Lower lobe of right lung (tissue), 2 donors: ENCODE measurements around the gene EFCAB12. TPM values are rescaled to one million over a fixed set of nuclear protein-coding genes. Genes with fewer than 3 reads are reported as not detected.

ENCODE experiments used
- ATAC-seq, 2 donors: fragments of 200-7000 bp; cut with Tn5 transposase; one replicate each; pipeline ENCODE4 v1.9.1; 2020 to 2022; ENCODE audit warnings: mild to moderate bottlenecking in 2 of 2, moderate library complexity in 2 of 2
- DNase-seq: peaks from one replicate; pipeline ENCODE4 v3.0.0-alpha.2; 2020
- H3K27ac ChIP-seq: fragments of 200-600 bp; one replicate; pipeline ENCODE4 v1.8.0; 2022
- H3K27me3 ChIP-seq: fragments of 200-600 bp; one replicate; pipeline ENCODE4 v1.8.0; 2022; ENCODE audit warnings: low read depth
- H3K36me3 ChIP-seq: fragments of 200-600 bp; one replicate; pipeline ENCODE4 v1.8.0; 2022; ENCODE audit warnings: mild to moderate bottlenecking
- H3K4me1 ChIP-seq: fragments of 200-600 bp; one replicate; pipeline ENCODE4 v1.8.0; 2022
- H3K4me3 ChIP-seq: fragments of 200-600 bp; one replicate; pipeline ENCODE4 v1.8.0; 2022; ENCODE audit warnings: mild to moderate bottlenecking
- H3K9me3 ChIP-seq: fragments of 200-600 bp; one replicate; pipeline ENCODE4 v1.8.0; 2022
- CTCF ChIP-seq: fragments of 200-600 bp; IDR thresholded peaks from one replicate; pipeline ENCODE4 v1.8.0; 2022; ENCODE audit warnings: antibody characterized with exemption, mild to moderate bottlenecking
- intact Hi-C: fragments of 100-400 bp; cut with DNase I; formaldehyde crosslinking; loops from one replicate; pipeline ENCODE4 v1.11.0; 2022
- total RNA-seq: library from RNA; stranded (reverse); fragmentation: NEBNext Ultra II Directional; extraction: Animal tissue kit (Norgen Biotek cat#: 25700); gene quantifications from one replicate; pipeline ENCODE4 v1.2.1, GENCODE V29; 2021
- donor health status: DM: no; HTN: yes; CAD: no; lungs with severe emphysema.

EFCAB12 gene
- total RNA-seq, 1 donor from 2014 or later, result 4.8 TPM

GRCh38 chr3:129463094-129463493, 34.7 kb upstream of the EFCAB12 start:
- ATAC-seq, result no peak
- Histone ChIP-seq H3K36me3 (peaks cover 30% of the 10 kb centered on the region), H3K27ac (no peak overlapping the region), H3K4me1 (no peaks in the 10 kb centered on the region), H3K27me3 (no peaks in the 10 kb centered on the region), H3K9me3 (no peaks in the 10 kb centered on the region), H3K4me3 (no peak overlapping the region)
- intact Hi-C loops, result no loop called here
- no peak for DNase-seq
- TF ChIP-seq CTCF, result no peak

DNA sequence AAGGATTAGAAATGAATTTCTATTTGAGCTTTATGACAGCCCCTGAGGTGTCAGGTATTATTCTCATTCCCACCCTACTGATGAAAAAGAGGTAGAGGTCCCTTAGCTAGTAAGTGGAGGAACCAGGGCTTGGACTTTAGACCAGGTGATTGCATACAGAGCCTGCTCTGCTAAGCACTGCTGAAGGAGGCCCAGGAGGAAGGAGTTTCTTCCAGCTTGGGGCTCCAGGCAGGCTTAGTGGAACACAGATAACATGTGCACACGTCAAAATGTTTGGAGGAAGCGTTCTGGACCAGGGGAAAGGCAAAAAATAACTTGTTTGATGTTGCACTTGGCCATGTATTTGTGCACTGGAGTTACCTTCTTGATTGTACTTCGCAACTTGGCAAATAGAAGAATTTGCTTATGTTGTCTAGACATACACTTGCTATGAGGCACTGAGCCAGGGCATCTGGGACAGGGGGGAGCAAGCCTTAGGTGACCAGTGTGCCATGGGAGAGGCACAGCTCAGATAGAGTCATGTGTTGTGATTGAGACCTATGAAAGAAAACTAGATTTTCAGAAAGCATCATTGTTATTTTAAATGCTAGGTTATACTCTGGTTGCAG, 34.0 kb upstream of the EFCAB12 start:
- no peaks in the 10 kb centered on the region for H3K27me3 ChIP-seq
- TF ChIP-seq CTCF, result no peak
- intact Hi-C loops, result no loop called here
- H3K4me3 ChIP-seq, result no peak overlapping the region
- peaks cover 30% of the 10 kb centered on the region for H3K36me3 ChIP-seq
- no peaks in the 10 kb centered on the region for H3K9me3 ChIP-seq
- no peak for ATAC-seq
- no peak for DNase-seq
- H3K4me1 ChIP-seq, result no peaks in the 10 kb centered on the region
- no peak overlapping the region for H3K27ac ChIP-seq

DNA sequence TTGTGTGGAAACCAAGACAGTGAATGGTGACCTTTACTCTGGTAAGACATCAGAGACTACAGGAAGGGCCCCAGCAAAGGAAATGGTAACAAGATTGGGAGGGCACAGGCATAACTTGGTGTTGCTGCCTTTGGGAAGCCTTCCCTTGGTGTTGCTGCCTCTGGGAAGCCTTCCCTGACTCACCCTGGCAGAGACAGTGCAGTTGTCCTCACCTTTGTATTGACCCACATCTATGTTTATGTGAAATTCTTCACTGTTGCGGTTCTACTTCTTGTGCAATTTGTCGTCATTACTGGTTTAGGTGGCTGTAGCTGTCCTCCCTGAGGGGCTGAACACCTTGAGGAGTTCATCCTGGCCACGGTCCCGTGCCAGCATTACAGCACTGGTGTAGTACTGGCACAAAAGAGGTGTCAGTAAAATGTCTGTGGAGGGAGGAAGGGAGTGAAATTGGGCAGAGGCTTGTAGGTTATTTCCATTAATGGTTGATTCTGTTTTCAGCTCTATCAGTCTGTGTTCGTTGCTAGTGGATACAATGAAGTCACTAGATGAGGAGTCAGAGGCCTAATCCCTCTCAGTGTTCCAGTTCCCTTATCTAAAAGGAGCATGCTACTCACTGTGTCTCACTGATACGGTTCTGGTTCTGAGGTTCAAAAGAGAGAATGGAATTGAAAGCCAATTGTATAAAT, 33.2 kb upstream of the EFCAB12 start:
- intact Hi-C loops, result no loop called here
- no peaks in the 10 kb centered on the region for H3K9me3 ChIP-seq
- ATAC-seq, result no peak
- H3K4me1 ChIP-seq, result no peaks in the 10 kb centered on the region
- H3K36me3 ChIP-seq, result peaks cover 26% of the 10 kb centered on the region
- no peaks in the 10 kb centered on the region for H3K27me3 ChIP-seq
- H3K27ac ChIP-seq, result no peak overlapping the region
- no peak overlapping the region for H3K4me3 ChIP-seq
- DNase-seq, result no peak
- TF ChIP-seq CTCF, result no peak

- DNase-seq (no peak), ATAC-seq (no peak)
- TF ChIP-seq CTCF, result no peak
- no peaks in the 10 kb centered on the region for H3K9me3 ChIP-seq
- peaks cover 26% of the 10 kb centered on the region for H3K36me3 ChIP-seq
- H3K27ac ChIP-seq, result no peak overlapping the region
- no peaks in the 10 kb centered on the region for H3K4me1 ChIP-seq
- no peak overlapping the region for H3K4me3 ChIP-seq
- intact Hi-C loops, result no loop called here
- H3K27me3 ChIP-seq, result no peaks in the 10 kb centered on the region
Observed at GRCh38 chr3:129461022-129461421, 32.6 kb upstream of the EFCAB12 start.

DNA sequence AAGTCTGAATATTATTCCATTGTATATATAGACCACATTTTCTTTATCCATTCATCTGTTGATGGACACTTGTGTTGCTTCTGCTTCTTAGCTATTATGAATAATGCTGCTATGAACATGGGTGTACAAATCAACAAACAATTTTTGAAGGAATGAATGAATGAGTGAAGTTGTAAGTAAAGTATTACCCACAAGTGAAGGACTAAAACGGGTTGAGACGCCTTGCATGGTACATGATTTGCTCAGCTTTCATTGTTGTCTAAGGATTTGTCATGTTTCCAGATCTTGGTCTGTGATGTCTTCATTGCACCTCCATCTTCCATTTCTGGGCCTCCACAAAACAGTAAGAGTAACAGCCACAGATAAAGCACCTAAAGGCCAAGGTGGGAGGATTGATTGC, 32.1 kb upstream of the EFCAB12 start:
- Histone ChIP-seq H3K27me3 (no peaks in the 10 kb centered on the region), H3K27ac (no peak overlapping the region), H3K4me1 (no peaks in the 10 kb centered on the region), H3K9me3 (no peaks in the 10 kb centered on the region), H3K4me3 (no peak overlapping the region), H3K36me3 (peaks cover 26% of the 10 kb centered on the region)
- intact Hi-C loops, result no loop called here
- TF ChIP-seq CTCF, result no peak
- DNase-seq, result no peak
- no peak for ATAC-seq
